ENCODE measurements around the gene FAM90A1.
A peak's percentile ranks its signal among the peaks of the same experiment; 100 is the strongest.
"Not testable (repeated sequence)": the region's sequence is repeated elsewhere in the genome, so short reads cannot be mapped to it uniquely, and the experiment has no call there.

The FAM90A1 gene

GRCh38 chr12:8231049-8231448 lies 3.6 kb upstream of the FAM90A1 start:
- not testable (repeated sequence) for H3K36me3 ChIP-seq (ENCODE audit: control insufficient read depth in 1 of 2, insufficient read depth in 2 of 2, low read length in 2 of 2); H3K9me3 ChIP-seq (ENCODE audit: control insufficient read depth in 1 of 2, low read length in 2 of 2); H3K27me3 ChIP-seq (ENCODE audit: low read depth, low read length); H3K27ac ChIP-seq (ENCODE audit: low read length); H3K4me1 ChIP-seq (ENCODE audit: control insufficient read depth in 1 of 2, insufficient read depth in 2 of 2, low read length in 2 of 2); H3K4me3 ChIP-seq (ENCODE audit: low read depth in 1 of 2, low read length in 2 of 2)

DNA sequence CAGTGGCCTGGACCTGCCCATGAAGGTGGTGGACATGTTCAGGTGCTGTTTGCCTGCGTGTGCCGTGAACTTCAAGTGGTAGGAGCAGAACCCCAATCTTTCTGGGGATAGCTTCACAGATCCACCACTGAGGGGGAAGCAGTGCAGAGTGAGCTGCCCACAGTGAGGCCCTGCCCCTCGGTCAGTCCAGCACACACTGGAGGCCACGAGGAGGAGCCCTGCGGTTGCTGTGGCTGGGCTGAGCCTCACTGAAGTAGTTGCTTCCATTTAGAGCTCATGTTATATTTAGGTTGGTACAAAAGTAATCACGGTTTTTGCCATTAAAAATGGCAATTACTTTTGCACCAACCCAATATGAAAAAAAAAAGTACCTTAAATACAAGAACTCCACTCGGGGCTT lies 2.1 kb upstream of the FAM90A1 start:
- H3K4me3 ChIP-seq (ENCODE audit: low read depth in 1 of 2, low read length in 2 of 2); H3K4me1 ChIP-seq (ENCODE audit: control insufficient read depth in 1 of 2, insufficient read depth in 2 of 2, low read length in 2 of 2); H3K27me3 ChIP-seq (ENCODE audit: low read depth, low read length); H3K27ac ChIP-seq (ENCODE audit: low read length); H3K36me3 ChIP-seq (ENCODE audit: control insufficient read depth in 1 of 2, insufficient read depth in 2 of 2, low read length in 2 of 2); H3K9me3 ChIP-seq (ENCODE audit: control insufficient read depth in 1 of 2, low read length in 2 of 2): not testable (repeated sequence)

- H3K27me3 ChIP-seq (ENCODE audit: low read depth, low read length); H3K4me1 ChIP-seq (ENCODE audit: control insufficient read depth in 1 of 2, insufficient read depth in 2 of 2, low read length in 2 of 2); H3K36me3 ChIP-seq (ENCODE audit: control insufficient read depth in 1 of 2, insufficient read depth in 2 of 2, low read length in 2 of 2); H3K4me3 ChIP-seq (ENCODE audit: low read depth in 1 of 2, low read length in 2 of 2); H3K9me3 ChIP-seq (ENCODE audit: control insufficient read depth in 1 of 2, low read length in 2 of 2); H3K27ac ChIP-seq (ENCODE audit: low read length): not testable (repeated sequence)
Measured at GRCh38 chr12:8228607-8229006, 1.2 kb upstream of the FAM90A1 start.

DNA sequence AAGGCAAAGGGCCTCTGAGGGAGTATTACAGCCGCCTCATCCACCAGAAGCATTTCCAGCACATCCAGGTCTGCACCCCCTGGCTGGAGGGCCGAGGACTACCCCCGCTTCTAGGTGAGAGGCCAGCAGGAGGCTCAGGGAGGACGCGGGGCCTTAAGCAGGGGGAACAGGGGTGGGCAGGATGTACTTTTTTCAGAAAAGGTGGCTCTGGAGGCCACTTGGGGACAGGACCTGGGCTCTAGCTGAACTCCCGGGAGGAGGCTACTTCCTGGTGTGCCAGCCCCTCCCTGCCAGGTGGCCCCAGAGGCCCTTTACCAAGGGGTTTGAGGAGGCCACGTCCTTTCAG lies 287 bp upstream of the FAM90A1 start:
- H3K9me3 ChIP-seq (ENCODE audit: control insufficient read depth in 1 of 2, low read length in 2 of 2); H3K27me3 ChIP-seq (ENCODE audit: low read depth, low read length); H3K27ac ChIP-seq (ENCODE audit: low read length); H3K4me1 ChIP-seq (ENCODE audit: control insufficient read depth in 1 of 2, insufficient read depth in 2 of 2, low read length in 2 of 2); H3K36me3 ChIP-seq (ENCODE audit: control insufficient read depth in 1 of 2, insufficient read depth in 2 of 2, low read length in 2 of 2): not testable (repeated sequence)
- H3K4me3 ChIP-seq (ENCODE audit: low read depth in 1 of 2, low read length in 2 of 2) = peak overlapping the region in 1 of 2 donors; percentile 40

GRCh38 chr12:8226355-8226754 lies 1.1 kb downstream of the FAM90A1 start:
- Histone ChIP-seq H3K27me3 (ENCODE audit: low read depth, low read length) (no peaks in the 10 kb centered on the region), H3K4me3 (ENCODE audit: low read depth in 1 of 2, low read length in 2 of 2) (no peak overlapping the region), H3K9me3 (ENCODE audit: control insufficient read depth in 1 of 2, low read length in 2 of 2) (peaks cover 0 to 4% of the 10 kb centered on the region in 2 donors), H3K4me1 (ENCODE audit: control insufficient read depth in 1 of 2, insufficient read depth in 2 of 2, low read length in 2 of 2) (no peaks in the 10 kb centered on the region), H3K36me3 (ENCODE audit: control insufficient read depth in 1 of 2, insufficient read depth in 2 of 2, low read length in 2 of 2) (no peaks in the 10 kb centered on the region), H3K27ac (ENCODE audit: low read length) (no peak overlapping the region)

DNA sequence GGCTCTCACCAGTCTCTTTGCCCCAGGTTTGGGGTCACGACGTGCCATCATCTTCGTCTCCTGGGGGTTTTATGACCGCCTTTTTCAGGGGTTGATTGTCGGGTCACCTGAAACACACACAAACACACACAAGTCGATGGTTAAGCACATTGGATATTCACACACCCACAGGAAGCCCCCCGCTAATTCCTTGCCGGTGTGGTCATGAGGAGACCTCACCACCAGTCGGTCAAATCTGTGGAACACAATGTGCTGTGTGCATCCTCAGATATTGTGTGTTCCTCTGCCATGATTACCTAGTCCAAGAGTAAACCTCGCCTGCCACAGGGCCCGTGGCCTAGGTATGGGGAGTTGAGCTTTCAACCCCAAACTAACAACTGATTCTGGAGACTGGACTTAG lies 2.6 kb downstream of the FAM90A1 start:
- H3K36me3 ChIP-seq (ENCODE audit: control insufficient read depth in 1 of 2, insufficient read depth in 2 of 2, low read length in 2 of 2); H3K27ac ChIP-seq (ENCODE audit: low read length); H3K4me3 ChIP-seq (ENCODE audit: low read depth in 1 of 2, low read length in 2 of 2); H3K9me3 ChIP-seq (ENCODE audit: control insufficient read depth in 1 of 2, low read length in 2 of 2); H3K27me3 ChIP-seq (ENCODE audit: low read depth, low read length); H3K4me1 ChIP-seq (ENCODE audit: control insufficient read depth in 1 of 2, insufficient read depth in 2 of 2, low read length in 2 of 2): not testable (repeated sequence)

GRCh38 chr12:8223646-8224045 lies 3.8 kb downstream of the FAM90A1 start:
- not testable (repeated sequence) for H3K9me3 ChIP-seq (ENCODE audit: control insufficient read depth in 1 of 2, low read length in 2 of 2); H3K27ac ChIP-seq (ENCODE audit: low read length); H3K36me3 ChIP-seq (ENCODE audit: control insufficient read depth in 1 of 2, insufficient read depth in 2 of 2, low read length in 2 of 2); H3K4me1 ChIP-seq (ENCODE audit: control insufficient read depth in 1 of 2, insufficient read depth in 2 of 2, low read length in 2 of 2); H3K27me3 ChIP-seq (ENCODE audit: low read depth, low read length); H3K4me3 ChIP-seq (ENCODE audit: low read depth in 1 of 2, low read length in 2 of 2)

DNA sequence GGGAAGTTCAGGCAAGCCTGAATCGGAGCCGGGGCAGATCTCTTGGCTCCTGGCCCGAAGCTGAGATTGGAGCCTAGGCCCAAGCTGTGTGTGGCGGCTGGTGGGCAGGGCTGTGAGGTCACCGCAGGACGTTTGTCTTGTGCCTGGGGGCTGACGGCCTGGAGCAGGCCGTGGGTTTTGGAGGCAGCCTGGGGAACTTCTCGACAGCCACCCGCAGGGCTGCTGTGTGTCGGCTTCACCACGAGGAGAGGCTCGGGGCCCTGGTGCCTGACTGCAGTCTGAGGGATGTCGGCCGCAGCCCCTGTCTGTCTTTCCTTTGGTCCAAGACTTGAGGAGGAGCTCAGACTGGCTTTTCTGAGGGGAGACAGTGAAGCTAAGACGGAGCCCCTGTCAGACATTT lies 5.1 kb downstream of the FAM90A1 start:
- not testable (repeated sequence) for H3K36me3 ChIP-seq (ENCODE audit: control insufficient read depth in 1 of 2, insufficient read depth in 2 of 2, low read length in 2 of 2); H3K4me3 ChIP-seq (ENCODE audit: low read depth in 1 of 2, low read length in 2 of 2); H3K27ac ChIP-seq (ENCODE audit: low read length); H3K27me3 ChIP-seq (ENCODE audit: low read depth, low read length); H3K4me1 ChIP-seq (ENCODE audit: control insufficient read depth in 1 of 2, insufficient read depth in 2 of 2, low read length in 2 of 2); H3K9me3 ChIP-seq (ENCODE audit: control insufficient read depth in 1 of 2, low read length in 2 of 2)

DNA sequence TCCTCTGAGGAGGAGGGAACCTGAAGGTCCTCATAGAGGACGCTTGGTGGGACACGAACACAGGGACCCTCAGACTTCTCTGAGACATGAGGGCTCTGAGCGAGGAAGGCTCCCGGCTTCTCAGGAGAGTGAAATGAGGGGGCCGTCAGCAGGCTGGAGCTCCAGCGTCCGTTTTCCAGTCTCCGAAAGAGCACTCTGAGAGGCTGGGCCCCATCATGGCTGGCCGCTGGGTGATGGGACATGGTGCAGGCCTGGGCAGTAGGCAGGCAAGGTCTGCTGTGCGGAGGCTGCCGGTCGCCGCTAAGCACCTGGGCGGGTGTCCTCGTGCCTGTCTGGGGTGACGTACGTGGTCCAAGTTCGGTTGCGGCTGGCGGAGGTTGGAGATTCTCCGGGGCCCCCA lies 5.6 kb downstream of the FAM90A1 start:
- not testable (repeated sequence) for H3K27ac ChIP-seq (ENCODE audit: low read length); H3K4me1 ChIP-seq (ENCODE audit: control insufficient read depth in 1 of 2, insufficient read depth in 2 of 2, low read length in 2 of 2); H3K9me3 ChIP-seq (ENCODE audit: control insufficient read depth in 1 of 2, low read length in 2 of 2); H3K4me3 ChIP-seq (ENCODE audit: low read depth in 1 of 2, low read length in 2 of 2); H3K36me3 ChIP-seq (ENCODE audit: control insufficient read depth in 1 of 2, insufficient read depth in 2 of 2, low read length in 2 of 2); H3K27me3 ChIP-seq (ENCODE audit: low read depth, low read length)

GRCh38 chr12:8221375-8221774 lies 6.0 kb downstream of the FAM90A1 start:
- H3K4me1 ChIP-seq (ENCODE audit: control insufficient read depth in 1 of 2, insufficient read depth in 2 of 2, low read length in 2 of 2); H3K4me3 ChIP-seq (ENCODE audit: low read depth in 1 of 2, low read length in 2 of 2); H3K27ac ChIP-seq (ENCODE audit: low read length): not testable (repeated sequence)

GRCh38 chr12:8218711-8219382 lies 8.6 kb downstream of the FAM90A1 start:
- not testable (repeated sequence) for H3K27me3 ChIP-seq (ENCODE audit: low read depth, low read length); H3K4me3 ChIP-seq (ENCODE audit: low read depth in 1 of 2, low read length in 2 of 2); H3K4me1 ChIP-seq (ENCODE audit: control insufficient read depth in 1 of 2, insufficient read depth in 2 of 2, low read length in 2 of 2); H3K36me3 ChIP-seq (ENCODE audit: control insufficient read depth in 1 of 2, insufficient read depth in 2 of 2, low read length in 2 of 2); H3K27ac ChIP-seq (ENCODE audit: low read length); H3K9me3 ChIP-seq (ENCODE audit: control insufficient read depth in 1 of 2, low read length in 2 of 2)

More at GRCh38 chr12:8221375-8221774, 6.0 kb downstream of the FAM90A1 start:
- not testable (repeated sequence) for H3K27me3 ChIP-seq (ENCODE audit: low read depth, low read length); H3K9me3 ChIP-seq (ENCODE audit: control insufficient read depth in 1 of 2, low read length in 2 of 2); H3K36me3 ChIP-seq (ENCODE audit: control insufficient read depth in 1 of 2, insufficient read depth in 2 of 2, low read length in 2 of 2)

GRCh38 chr12:8197685-8198308 lies 29.6 kb downstream of the FAM90A1 start:
- H3K9me3 ChIP-seq (ENCODE audit: control insufficient read depth in 1 of 2, low read length in 2 of 2); H3K4me3 ChIP-seq (ENCODE audit: low read depth in 1 of 2, low read length in 2 of 2); H3K4me1 ChIP-seq (ENCODE audit: control insufficient read depth in 1 of 2, insufficient read depth in 2 of 2, low read length in 2 of 2); H3K36me3 ChIP-seq (ENCODE audit: control insufficient read depth in 1 of 2, insufficient read depth in 2 of 2, low read length in 2 of 2); H3K27ac ChIP-seq (ENCODE audit: low read length); H3K27me3 ChIP-seq (ENCODE audit: low read depth, low read length): not testable (repeated sequence)
